ENCODE results near the gene OLFML2B.

The OLFML2B gene

DNA sequence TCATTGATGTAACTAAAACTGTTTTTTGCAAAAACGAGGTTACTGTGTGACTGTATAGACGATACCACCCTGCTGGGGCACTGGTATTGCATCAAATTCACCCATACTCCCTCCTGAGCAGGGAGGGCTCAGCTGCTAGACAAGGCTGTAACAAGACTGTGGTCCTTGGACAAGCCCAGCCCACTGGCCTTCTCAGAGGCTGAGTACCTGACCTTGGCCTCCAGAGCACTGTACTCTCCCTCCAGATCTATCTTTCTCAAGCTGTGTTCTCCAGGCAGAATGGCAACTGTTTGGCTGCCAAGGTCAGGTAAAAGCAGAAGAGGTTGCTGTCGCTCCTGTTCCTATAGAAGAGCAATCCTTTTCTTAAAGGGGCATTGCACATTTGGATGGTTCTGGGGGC lies 8.5 kb downstream of the OLFML2B start:
- TF ChIP-seq, protein P1, sequence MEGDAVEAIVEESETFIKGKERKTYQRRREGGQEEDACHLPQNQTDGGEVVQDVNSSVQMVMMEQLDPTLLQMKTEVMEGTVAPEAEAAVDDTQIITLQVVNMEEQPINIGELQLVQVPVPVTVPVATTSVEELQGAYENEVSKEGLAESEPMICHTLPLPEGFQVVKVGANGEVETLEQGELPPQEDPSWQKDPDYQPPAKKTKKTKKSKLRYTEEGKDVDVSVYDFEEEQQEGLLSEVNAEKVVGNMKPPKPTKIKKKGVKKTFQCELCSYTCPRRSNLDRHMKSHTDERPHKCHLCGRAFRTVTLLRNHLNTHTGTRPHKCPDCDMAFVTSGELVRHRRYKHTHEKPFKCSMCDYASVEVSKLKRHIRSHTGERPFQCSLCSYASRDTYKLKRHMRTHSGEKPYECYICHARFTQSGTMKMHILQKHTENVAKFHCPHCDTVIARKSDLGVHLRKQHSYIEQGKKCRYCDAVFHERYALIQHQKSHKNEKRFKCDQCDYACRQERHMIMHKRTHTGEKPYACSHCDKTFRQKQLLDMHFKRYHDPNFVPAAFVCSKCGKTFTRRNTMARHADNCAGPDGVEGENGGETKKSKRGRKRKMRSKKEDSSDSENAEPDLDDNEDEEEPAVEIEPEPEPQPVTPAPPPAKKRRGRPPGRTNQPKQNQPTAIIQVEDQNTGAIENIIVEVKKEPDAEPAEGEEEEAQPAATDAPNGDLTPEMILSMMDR (IDR thresholded peaks at IDR 0.05; ENCODE audit: control extremely low read depth, extremely low read depth, low read depth, missing control alignments): no peak
- CTCF ChIA-PET: interaction anchor here (1.2 to 1.8 kb wide), 2 partner anchors 22 to 223 kb away, joined by 3 to 5 read pairs; no protein-coding TSS in a partner anchor
- no peak for DNase-seq (ENCODE audit: extremely low spot score)
- POLR2A ChIA-PET: interaction anchor here (0.5 kb wide), 1 partner anchor 51 kb away, joined by 3 read pairs; no protein-coding TSS in a partner anchor

DNA sequence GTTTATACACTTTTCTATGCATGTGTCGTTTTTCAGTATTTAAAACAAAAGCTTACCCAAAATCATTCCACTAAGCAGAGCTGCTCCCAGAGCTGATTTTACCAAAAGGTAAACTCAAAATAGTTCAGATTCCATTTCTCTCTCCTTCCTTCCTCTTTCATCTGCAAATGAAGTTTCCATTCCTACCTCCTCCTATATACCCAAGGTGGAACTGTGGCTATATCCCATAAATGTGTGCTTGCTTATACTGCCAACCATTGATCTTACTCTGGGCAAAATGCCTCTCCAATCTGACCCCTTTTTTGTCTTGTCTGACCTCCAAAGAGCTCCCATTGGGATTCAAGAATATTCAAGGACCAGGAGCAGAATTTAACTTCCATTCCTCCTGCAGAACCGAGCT lies 9.5 kb downstream of the OLFML2B start:
- TF ChIP-seq, protein P1 (IDR thresholded peaks at IDR 0.05; ENCODE audit: control extremely low read depth, extremely low read depth, low read depth, missing control alignments): no peak
- POLR2A ChIA-PET: no interaction called here
- CTCF ChIA-PET: interaction anchor here (1.2 kb wide), 2 partner anchors 35 to 222 kb away, joined by 3 read pairs; no protein-coding TSS in a partner anchor
- DNase-seq (ENCODE audit: extremely low spot score): no peak

DNA sequence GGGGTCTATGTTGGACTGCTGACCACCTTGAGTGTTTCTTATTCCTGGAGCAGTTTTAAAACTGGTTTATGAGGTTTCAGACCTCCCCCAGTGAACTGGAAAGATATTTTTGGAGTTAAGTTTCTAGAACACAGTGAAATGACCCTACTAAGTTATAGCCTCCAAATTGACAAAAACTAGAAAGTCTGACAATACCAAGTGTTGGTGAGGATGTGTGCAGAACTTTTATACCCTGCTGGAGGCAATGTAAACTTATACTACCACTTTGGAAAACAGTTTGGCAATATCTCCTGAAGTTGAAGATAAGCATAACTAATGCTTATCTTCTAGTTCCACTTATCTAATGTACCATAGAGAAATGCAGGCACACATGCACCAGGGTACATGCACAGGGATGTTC lies 10.4 kb downstream of the OLFML2B start:
- TF ChIP-seq, protein P1 (IDR thresholded peaks at IDR 0.05; ENCODE audit: control extremely low read depth, extremely low read depth, low read depth, missing control alignments): no peak
- no peak for DNase-seq (ENCODE audit: extremely low spot score)
- ChIA-PET POLR2A (no interaction called here), CTCF (no interaction called here)

DNA sequence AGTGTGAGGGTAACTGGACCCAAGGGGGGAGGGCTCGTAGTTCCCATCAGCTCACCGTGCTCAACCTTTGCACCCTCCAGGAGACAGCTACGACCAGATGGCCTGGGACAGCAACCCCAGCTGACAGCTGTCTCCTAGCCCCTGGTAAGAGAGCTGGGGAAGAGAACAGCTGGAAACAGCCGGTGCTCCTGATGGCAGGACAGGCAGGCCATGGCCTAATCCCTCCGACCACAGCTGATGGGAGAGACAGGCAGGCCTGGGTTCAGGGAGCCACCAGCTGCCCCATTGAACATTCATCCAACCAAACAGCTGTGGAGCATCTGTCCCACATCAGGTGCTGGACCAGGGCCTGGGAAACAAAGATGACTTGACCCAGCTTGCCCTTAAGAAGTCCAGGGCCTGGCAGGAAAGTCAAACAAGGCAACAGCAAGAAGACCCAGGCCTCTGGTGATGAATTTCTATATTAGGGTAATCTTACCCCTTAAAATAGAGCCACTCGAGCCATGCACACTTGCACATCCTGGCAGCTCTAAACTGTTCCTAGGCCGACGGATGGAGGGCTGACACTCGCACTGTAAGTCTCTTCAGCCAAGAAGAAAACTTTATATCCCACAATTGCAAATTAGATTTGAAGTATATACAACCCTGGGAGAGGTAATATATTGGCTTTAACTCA lies 12.2 kb downstream of the OLFML2B start:
- CTCF ChIA-PET: no interaction called here
- TF ChIP-seq, protein P1 (IDR thresholded peaks at IDR 0.05; ENCODE audit: control extremely low read depth, extremely low read depth, low read depth, missing control alignments): no peak
- POLR2A ChIA-PET: no interaction called here
- no peak for DNase-seq (ENCODE audit: extremely low spot score)

DNA sequence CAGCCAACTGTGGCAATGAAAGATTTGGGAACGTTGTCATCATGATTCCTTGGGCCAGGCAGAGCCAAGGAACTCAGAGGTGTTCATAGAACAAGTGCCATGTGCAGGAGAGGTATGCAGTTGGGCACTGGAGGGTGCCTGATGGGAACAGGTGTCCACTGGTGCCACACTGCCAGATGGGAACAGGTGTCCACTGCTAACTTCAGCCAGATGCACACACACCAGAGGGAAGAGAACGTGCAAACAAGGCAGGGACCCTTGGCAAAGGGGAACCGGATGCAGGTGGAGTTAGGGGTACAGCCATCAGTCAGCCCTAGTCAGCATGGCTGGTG lies 13.5 kb downstream of the OLFML2B start:
- TF ChIP-seq, protein P1 (IDR thresholded peaks at IDR 0.05; ENCODE audit: control extremely low read depth, extremely low read depth, low read depth, missing control alignments): no peak
- CTCF ChIA-PET: no interaction called here
- DNase-seq (ENCODE audit: extremely low spot score): no peak
- POLR2A ChIA-PET: no interaction called here

DNA sequence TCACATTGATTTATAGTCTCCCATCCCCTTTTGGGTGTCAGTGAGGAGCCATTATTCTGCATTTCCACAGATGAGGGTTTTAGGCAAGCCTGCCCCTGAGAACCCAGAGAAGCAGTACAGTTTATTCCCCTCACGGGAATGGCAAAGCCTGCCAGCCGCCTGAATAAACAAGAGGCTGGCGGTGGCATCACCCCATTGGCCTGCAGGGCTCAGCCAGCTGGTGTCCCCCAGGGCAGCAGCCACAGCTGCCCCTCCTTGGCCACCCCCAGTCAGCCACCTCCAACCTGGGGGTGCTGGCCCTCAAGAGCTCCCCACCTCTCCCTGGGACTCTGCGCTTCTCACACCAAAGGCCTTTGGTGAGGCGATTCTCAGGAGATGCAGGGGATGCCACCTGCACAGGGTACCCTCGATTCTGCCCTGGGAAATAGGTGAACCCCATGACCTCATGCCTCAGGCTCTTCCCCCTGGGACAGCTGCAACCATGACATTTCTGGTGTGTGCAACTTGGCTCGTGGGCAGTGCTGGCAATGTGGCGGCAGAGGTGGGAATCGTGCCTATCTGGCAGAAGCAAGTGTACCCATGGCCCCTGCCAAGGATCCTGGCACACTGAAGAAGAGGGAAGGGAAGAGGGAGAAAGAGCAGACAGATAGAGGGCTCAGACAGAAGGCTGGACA lies 14.0 kb downstream of the OLFML2B start:
- DNase-seq (ENCODE audit: extremely low spot score): no peak
- POLR2A ChIA-PET: no interaction called here
- CTCF ChIA-PET: interaction anchor here (2.1 kb wide), 1 partner anchor 218 kb away, joined by 4 read pairs; no protein-coding TSS in a partner anchor
- TF ChIP-seq, protein P1 (IDR thresholded peaks at IDR 0.05; ENCODE audit: control extremely low read depth, extremely low read depth, low read depth, missing control alignments): no peak
